ENCODE results near the gene SFRP4.

- TF ChIP-seq PRDM15 (CRISPR knock-in tag; IDR thresholded peaks at IDR 0.05): no peak
- TF ChIP-seq ZBED1 (IDR thresholded peaks at IDR 0.05; ENCODE audit: borderline replicate concordance): no peak
- TF ChIP-seq ZZZ3 (IDR thresholded peaks at IDR 0.05; ENCODE audit: control insufficient read depth, insufficient read length, low read depth): no peak
- TF ChIP-seq MYC (IDR thresholded peaks at IDR 0.05; ENCODE audit: insufficient read depth, insufficient read length, insufficient replicate concordance, low read length, severe bottlenecking): no peak
- no peak for TF ChIP-seq CTCF (IDR thresholded peaks at IDR 0.05 in 2 of 3, conservative IDR thresholded peaks at IDR 0.05 in 1 of 3; ENCODE audit: control insufficient read depth in 2 of 3, extremely low read depth in 1 of 3, insufficient read depth in 1 of 3, low read depth in 3 of 3, low read length in 3 of 3)
- no peak for TF ChIP-seq ATF3 (IDR thresholded peaks at IDR 0.05; ENCODE audit: borderline replicate concordance, extremely low read depth, low read depth, low read length)
- no peak for TF ChIP-seq POLR2A (IDR thresholded peaks at IDR 0.05; ENCODE audit: low read depth, low read length)
- no peak for TF ChIP-seq EZH2 (IDR thresholded peaks at IDR 0.05; ENCODE audit: borderline replicate concordance, control insufficient read depth, low read depth, low read length)
- no peak for TF ChIP-seq SP1 (IDR thresholded peaks at IDR 0.05; ENCODE audit: low read depth, low read length)
- no peak for TF ChIP-seq TCF12 (IDR thresholded peaks at IDR 0.05; ENCODE audit: low read depth, low read length)
- TF ChIP-seq RFX5 (IDR thresholded peaks at IDR 0.05; ENCODE audit: low read depth, low read length): no peak
- no peak for TF ChIP-seq CBX5 (IDR thresholded peaks at IDR 0.05; ENCODE audit: low read depth)
These were observed 14.6 kb downstream of the SFRP4 start for GRCh38 chr7:37901890-37902524.

Data from GM12878 (cell line).